Tongue (tissue), 2 donors: Measurements from ENCODE around the gene SESN1. TPM values are rescaled to one million over a fixed set of nuclear protein-coding genes. Genes with fewer than 3 reads are reported as not detected.

Experiments used
- DNase-seq: peaks from one replicate; pipeline ENCODE4 v3.0.0-alpha.2; 2015
- total RNA-seq: library from RNA; depleted of rRNA; stranded (reverse); fragments of >200 nt; gene quantifications from one replicate; pipeline ENCODE4 v1.2.3, GENCODE V29; 2014

Gene SESN1
- total RNA-seq, 1 donor from 2014 or later, result 123 TPM

- DNase-seq, result no peak
Measured at GRCh38 chr6:109059153-109059552, 35.5 kb downstream of the SESN1 start.

GRCh38 chr6:109058620-109059019 is 36.0 kb downstream of the SESN1 start:
- no peak for DNase-seq

GRCh38 chr6:109056661-109057060 is 38.0 kb downstream of the SESN1 start:
- DNase-seq, result no peak

GRCh38 chr6:109055771-109056235 is 38.8 kb downstream of the SESN1 start:
- DNase-seq, result no peak

- DNase-seq, result no peak
Measured at GRCh38 chr6:109053336-109053735, 41.3 kb downstream of the SESN1 start.

GRCh38 chr6:109052852-109053251 is 41.8 kb downstream of the SESN1 start:
- no peak for DNase-seq

- no peak for DNase-seq
Measured at GRCh38 chr6:109052018-109052651, 42.5 kb downstream of the SESN1 start.

GRCh38 chr6:109051301-109052017 is 43.2 kb downstream of the SESN1 start:
- no peak for DNase-seq

- DNase-seq, result no peak
Measured at GRCh38 chr6:109050447-109051102, 44.1 kb downstream of the SESN1 start.

- peak; percentile 9 for DNase-seq
Measured at GRCh38 chr6:109050012-109050411, 44.6 kb downstream of the SESN1 start.

- no peak for DNase-seq
Measured at GRCh38 chr6:109048670-109049415, 45.8 kb downstream of the SESN1 start.

GRCh38 chr6:109048176-109048575 is 46.5 kb downstream of the SESN1 start:
- no peak for DNase-seq

- no peak for DNase-seq
Measured at GRCh38 chr6:109045493-109045892, 49.2 kb downstream of the SESN1 start.

- DNase-seq, result peak; percentile 38
Measured at GRCh38 chr6:109039795-109040194, 54.9 kb downstream of the SESN1 start.

GRCh38 chr6:109038837-109039398 is 55.7 kb downstream of the SESN1 start:
- no peak for DNase-seq

- DNase-seq, result peak; percentile 6
Measured at GRCh38 chr6:109036574-109037294, 57.9 kb downstream of the SESN1 start.

GRCh38 chr6:109034526-109034925 is 60.1 kb downstream of the SESN1 start:
- DNase-seq, result peak; percentile 58

- no peak for DNase-seq
Measured at GRCh38 chr6:109033655-109034054, 61.0 kb downstream of the SESN1 start.

GRCh38 chr6:109031416-109031815 is 63.2 kb downstream of the SESN1 start:
- no peak for DNase-seq

- no peak for DNase-seq
Measured at GRCh38 chr6:109029313-109029712, 65.3 kb downstream of the SESN1 start.

- DNase-seq, result no peak
Measured at GRCh38 chr6:109028439-109028838, 66.2 kb downstream of the SESN1 start.

GRCh38 chr6:109027964-109028363 is 66.7 kb downstream of the SESN1 start:
- no peak for DNase-seq
